Cardiac muscle cell (in vitro differentiated cells and primary cell): Measurements from ENCODE around the gene RNF11. TPM values are rescaled to one million over a fixed set of nuclear protein-coding genes. Genes with fewer than 3 reads are reported as not detected.
"Not testable (repeated sequence)": the region's sequence is repeated elsewhere in the genome, so short reads cannot be mapped to it uniquely, and the experiment has no call there.

Source experiments
- DNase-seq, 2 donors: peaks; one replicate each; pipeline versions ENCODE4 v3.0.0 to v3.0.0-alpha.2; 2010 to 2017; ENCODE audit warnings: low read depth in 1 of 2, low spot score in 1 of 2
- H3K27ac ChIP-seq: fragments of 200-600 bp; sonication (generic); 2 replicates; pipeline ENCODE4 v1.5.1; 2016
- H3K27me3 ChIP-seq: fragments of 200-600 bp; sonication (generic); 2 replicates; pipeline ENCODE4 v1.6.0; 2016; ENCODE audit warnings: control low read depth
- H3K36me3 ChIP-seq: fragments of 200-600 bp; sonication (generic); 2 replicates; pipeline ENCODE4 v1.5.1; 2016; ENCODE audit warnings: control low read depth
- H3K4me1 ChIP-seq: fragments of 200-600 bp; sonication (generic); 2 replicates; pipeline ENCODE4 v1.8.1; 2017; ENCODE audit warnings: low read depth, mild to moderate bottlenecking, mixed run types
- H3K4me3 ChIP-seq: fragments of 200-600 bp; sonication (generic); 2 replicates; pipeline ENCODE4 v1.5.1; 2016; ENCODE audit warnings: mild to moderate bottlenecking
- H3K9me3 ChIP-seq: fragments of 200-600 bp; sonication (generic); 2 replicates; pipeline ENCODE4 v1.5.1; 2017; ENCODE audit warnings: low read depth, mild to moderate bottlenecking, control low read depth
- CTCF ChIP-seq: IDR thresholded peaks from 2 replicates; pipeline ENCODE4 v1.5.1; 2012; ENCODE audit warnings: low read depth, mild to moderate bottlenecking, low read length
- polyA plus RNA-seq: library from polyadenylated mRNA; unstranded; fragments of >200 nt; fragmentation: Nextera tagmentation; extraction: Ambion mirVana; gene quantifications from 2 replicates; pipeline ENCODE4 v1.2.1, GENCODE V29; 2016
- total RNA-seq: library from RNA; depleted of rRNA; stranded (reverse); fragments of >200 nt; gene quantifications from 2 replicates; pipeline ENCODE4 v1.2.3, GENCODE V29; 2016

RNF11 gene
- total and polyA plus RNA-seq, 2 experiments from 2014 or later = 58.8 to 65.0 TPM

GRCh38 chr1:51214615-51215131 is 21.4 kb upstream of the RNF11 start:
- peak in 1 of 2 donors; percentile 73 for DNase-seq
- Histone ChIP-seq H3K27me3 (no peaks in the 10 kb centered on the region), H3K4me1 (no peaks in the 10 kb centered on the region), H3K36me3 (no peaks in the 10 kb centered on the region), H3K27ac (no peak overlapping the region), H3K9me3 (no peaks in the 10 kb centered on the region), H3K4me3 (no peak overlapping the region)
- no peak for TF ChIP-seq CTCF

GRCh38 chr1:51215169-51215568 is 20.9 kb upstream of the RNF11 start:
- Histone ChIP-seq H3K4me1 (no peaks in the 10 kb centered on the region), H3K36me3 (no peaks in the 10 kb centered on the region), H3K27ac (no peak overlapping the region), H3K4me3 (no peak overlapping the region), H3K9me3 (no peaks in the 10 kb centered on the region), H3K27me3 (no peaks in the 10 kb centered on the region)
- TF ChIP-seq CTCF = no peak
- no peak for DNase-seq

DNA sequence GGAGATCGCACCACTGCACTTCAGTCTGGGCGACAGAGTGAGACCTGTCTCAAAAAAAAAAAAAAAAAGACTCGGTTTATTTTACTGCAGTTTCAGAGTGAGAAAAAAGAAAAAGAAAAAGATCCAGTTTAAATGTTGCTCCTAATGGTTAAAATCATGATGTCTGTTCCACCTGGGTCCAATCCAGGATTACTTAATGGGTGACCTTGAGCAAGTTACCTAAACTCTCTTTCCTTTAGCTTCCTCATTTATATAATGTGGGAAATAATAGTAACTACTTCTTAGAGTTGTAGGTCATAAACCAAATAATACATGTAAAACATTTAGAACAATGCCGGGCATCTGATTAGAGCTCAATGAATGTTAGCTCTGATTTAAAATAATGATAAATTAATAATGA is 19.4 kb upstream of the RNF11 start:
- DNase-seq = no peak
- no peak overlapping the region for H3K4me3 ChIP-seq
- no peak overlapping the region for H3K27ac ChIP-seq
- no peak for TF ChIP-seq CTCF
- no peaks in the 10 kb centered on the region for H3K27me3 ChIP-seq
- H3K36me3 ChIP-seq = no peaks in the 10 kb centered on the region
- no peaks in the 10 kb centered on the region for H3K9me3 ChIP-seq
- no peaks in the 10 kb centered on the region for H3K4me1 ChIP-seq

- no peak for DNase-seq
- H3K36me3 ChIP-seq = no peaks in the 10 kb centered on the region
- no peaks in the 10 kb centered on the region for H3K9me3 ChIP-seq
- no peak for TF ChIP-seq CTCF
- H3K4me1 ChIP-seq = no peaks in the 10 kb centered on the region
- no peak overlapping the region for H3K4me3 ChIP-seq
- no peak overlapping the region for H3K27ac ChIP-seq
- no peaks in the 10 kb centered on the region for H3K27me3 ChIP-seq
Observed at GRCh38 chr1:51217101-51217500, 19.0 kb upstream of the RNF11 start.

GRCh38 chr1:51218570-51218969 is 17.5 kb upstream of the RNF11 start:
- Histone ChIP-seq H3K9me3 (no peaks in the 10 kb centered on the region), H3K4me1 (no peaks in the 10 kb centered on the region), H3K27me3 (no peaks in the 10 kb centered on the region), H3K4me3 (no peak overlapping the region), H3K36me3 (no peaks in the 10 kb centered on the region), H3K27ac (no peak overlapping the region)
- TF ChIP-seq CTCF = no peak
- DNase-seq = no peak

DNA sequence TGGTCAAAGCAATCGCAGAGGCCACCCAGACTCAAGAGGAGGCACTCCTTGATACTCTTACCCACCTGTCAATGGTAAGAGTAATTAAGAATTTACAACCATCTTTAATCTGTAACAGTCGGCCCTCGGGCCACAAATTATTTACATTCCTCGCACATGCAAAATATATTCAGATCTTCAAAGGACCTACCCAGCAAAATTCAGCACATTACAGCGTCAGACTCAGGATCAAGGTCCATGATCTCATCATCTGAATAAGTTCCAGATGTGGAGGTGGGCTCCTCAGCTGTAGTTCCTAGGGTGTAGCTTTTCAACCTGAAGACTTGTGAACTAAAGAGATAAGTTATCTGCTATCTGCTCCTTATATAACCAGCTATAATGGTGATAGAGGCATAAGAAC is 17.1 kb upstream of the RNF11 start:
- H3K27me3 ChIP-seq = no peaks in the 10 kb centered on the region
- DNase-seq = no peak
- no peaks in the 10 kb centered on the region for H3K9me3 ChIP-seq
- H3K27ac ChIP-seq = no peak overlapping the region
- H3K4me1 ChIP-seq = no peaks in the 10 kb centered on the region
- H3K4me3 ChIP-seq = no peak overlapping the region
- H3K36me3 ChIP-seq = no peaks in the 10 kb centered on the region
- TF ChIP-seq CTCF = no peak

DNA sequence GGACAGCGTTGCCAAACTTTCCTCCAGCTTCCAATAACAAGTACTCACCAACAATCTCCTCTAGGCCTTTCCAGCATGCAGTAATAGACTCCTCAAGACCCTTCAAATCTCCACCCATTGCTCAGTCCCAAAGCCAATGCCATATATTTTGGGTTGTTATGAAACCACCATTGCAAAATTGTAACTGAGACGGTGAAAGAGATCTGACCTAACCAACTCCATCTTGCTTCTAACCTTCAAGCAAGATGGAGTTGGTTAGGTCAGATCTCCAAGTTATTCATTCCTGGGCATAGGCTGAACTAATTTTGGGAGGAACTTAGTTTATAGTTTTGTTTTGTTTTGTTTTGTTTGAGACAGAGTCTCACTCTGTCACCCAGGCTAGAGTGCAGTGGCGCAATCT is 14.5 kb upstream of the RNF11 start:
- H3K27ac ChIP-seq, H3K4me3 ChIP-seq, DNase-seq, H3K9me3 ChIP-seq, H3K27me3 ChIP-seq, H3K4me1 ChIP-seq, H3K36me3 ChIP-seq: not testable (repeated sequence)
